GM21381 (cell line): ENCODE data around the gene MGST2.
"Not testable (repeated sequence)": the region's sequence is repeated elsewhere in the genome, so short reads cannot be mapped to it uniquely, and the experiment has no call there.

Experiments used
- ATAC-seq: cut with Tn5 transposase; IDR thresholded peaks from one replicate; pipeline ENCODE4 v1.9.1; 2021; ENCODE audit warnings: mild to moderate bottlenecking, moderate library complexity; ENCODE audit not compliant: unreplicated experiment

MGST2 gene

DNA sequence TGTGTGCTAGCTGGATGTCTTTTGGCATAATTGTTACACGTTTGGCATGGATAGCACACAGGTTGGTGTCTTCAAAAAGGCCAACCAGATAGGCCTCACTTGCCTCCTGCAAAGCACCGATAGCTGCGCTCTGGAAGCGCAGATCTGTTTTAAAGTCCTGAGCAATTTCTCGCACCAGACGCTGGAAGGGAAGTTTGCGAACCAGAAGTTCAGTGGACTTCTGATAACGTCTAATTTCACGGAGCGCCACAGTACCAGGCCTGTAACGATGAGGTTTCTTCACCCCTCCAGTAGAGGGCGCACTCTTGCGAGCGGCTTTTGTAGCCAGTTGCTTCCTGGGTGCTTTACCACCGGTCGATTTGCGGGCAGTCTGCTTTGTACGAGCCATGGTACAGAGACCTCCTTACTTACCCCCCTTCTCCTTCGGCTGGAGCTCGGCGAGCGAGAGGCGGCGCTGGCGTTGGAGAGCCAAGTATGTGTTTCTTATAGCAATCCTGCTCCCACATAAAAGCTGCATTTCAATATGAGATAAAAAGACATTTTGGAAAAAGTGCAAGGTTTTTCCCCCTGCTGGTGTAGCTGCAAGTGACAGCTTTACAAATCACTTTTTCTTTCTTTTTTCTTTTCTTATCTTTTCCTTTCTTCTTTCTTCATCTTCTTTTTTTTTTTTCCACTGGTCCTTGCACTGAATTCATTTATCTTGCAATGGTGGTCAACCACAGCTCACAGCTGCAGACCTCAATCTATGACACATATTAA, 32.7 kb downstream of the MGST2 start:
- not testable (repeated sequence) for ATAC-seq

DNA sequence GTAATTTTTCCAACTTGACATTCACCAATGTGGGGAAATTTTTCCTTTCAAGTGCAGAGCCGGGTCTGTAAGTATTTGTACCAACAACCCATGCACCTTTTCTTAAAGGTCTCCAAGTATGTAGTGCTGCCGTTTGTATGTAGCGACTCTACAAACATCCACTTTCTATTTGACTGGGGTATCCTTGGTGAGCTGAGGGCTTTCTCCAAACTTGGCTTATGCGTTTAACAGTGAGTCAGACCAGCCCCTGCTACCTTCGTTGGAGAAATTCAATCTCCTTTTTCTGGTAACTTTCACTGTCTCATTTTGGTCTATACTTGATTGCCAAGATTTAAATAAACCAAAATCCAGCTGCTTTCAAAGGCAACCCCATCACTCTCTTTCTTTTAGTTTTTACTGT, 34.9 kb downstream of the MGST2 start:
- no peak for ATAC-seq

DNA sequence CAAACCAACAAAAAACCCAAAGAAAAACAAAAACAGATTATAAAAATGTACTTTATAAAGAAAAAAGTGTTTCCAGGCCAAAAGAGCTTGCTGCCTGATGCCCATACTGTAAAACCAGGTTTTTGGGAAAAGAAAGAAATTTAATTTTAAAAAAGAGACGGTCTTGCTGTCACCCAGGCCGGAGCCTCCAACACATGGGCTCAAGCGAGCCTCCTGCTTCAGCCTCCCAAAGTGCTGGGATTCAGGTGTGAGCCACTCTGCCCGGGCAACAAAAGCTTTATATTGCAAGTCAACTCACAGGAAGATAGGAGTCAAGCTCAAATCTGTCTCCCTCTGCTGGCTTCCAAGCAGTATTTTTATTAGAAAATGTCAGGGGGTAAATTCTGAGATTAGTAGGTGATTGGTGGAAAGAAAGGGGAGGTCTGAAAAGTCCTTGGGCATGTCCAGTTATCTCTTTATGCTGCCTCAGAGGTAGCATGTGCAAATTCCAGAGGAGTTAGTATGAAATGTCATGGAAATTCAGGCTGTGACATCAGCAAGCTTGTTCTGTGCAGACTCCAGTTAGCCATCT, 39.4 kb downstream of the MGST2 start:
- ATAC-seq = no peak

DNA sequence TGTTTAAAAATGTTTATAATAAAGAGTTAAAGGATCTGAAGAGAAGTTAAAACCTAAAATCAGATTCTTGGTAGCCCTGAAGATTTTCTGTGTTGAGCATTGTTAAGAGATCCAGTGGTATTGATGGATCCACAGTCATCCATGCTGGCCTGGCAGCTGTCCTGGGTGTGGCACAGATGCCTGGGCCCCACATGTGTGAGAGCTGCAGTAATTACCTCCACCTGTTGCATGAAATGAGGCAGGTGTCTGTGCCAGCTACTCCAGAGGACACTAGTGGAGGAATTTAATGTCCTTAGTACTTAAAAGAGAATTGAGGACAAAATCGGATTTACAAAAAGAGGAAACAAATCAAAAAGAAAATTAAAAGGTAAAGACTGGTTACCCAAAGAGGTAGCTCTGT, 44.0 kb downstream of the MGST2 start:
- ATAC-seq = no peak

DNA sequence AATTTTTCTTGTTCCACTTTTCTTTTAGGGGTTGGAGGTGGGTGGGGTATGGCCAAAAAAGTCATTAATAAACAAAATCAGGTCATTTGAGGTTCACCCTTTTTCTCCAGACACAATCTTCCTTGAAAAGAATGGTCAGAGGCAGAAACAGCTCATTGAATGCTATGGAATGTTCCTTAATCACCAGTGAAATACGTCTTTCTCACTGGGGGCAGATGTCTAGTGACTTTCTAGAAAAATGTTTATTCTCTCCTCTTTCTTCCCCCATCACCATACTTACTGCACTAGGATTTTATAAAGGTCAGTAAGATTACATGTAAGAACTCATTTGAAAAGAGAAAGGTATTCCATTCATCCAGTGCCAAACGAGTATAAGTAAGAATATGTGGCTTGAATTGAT, 44.5 kb downstream of the MGST2 start:
- no peak for ATAC-seq

DNA sequence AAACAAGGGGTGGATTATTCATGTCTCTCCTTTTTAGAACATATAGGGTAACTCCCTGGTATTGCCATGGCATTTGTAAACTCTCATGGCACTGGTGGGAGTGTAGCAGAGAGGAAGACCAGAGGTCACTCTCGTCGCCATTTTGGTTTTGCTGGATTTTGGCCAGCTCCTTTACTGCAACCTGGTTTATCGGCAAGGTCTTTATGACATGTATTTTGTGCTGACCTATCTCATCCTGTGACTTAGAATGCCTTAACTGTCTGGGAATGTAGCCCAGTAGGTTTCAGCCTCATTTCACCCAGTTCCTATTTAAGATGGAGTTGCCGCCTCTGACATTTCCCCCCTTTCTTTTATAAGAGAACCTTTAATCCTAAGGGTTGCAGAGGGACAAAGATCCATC, 45.8 kb downstream of the MGST2 start:
- no peak for ATAC-seq

DNA sequence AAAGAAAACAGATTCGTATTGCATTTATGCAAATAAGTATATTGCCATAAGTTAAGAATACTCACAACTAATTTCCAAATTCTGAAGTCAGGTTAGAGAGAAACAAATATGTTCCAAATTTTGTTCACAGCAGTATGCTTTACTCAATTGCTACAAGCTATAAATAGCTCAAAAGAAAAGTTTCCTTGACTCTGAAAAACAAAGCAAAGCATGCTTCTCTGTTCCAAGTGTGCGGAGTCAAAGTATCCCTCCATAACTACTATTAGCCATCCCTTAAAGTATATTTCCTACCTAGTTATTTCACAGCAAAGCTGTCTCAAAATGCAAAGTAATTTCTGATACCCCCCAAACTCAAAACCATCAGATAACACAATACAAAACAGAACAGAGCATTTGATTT, 47.3 kb downstream of the MGST2 start:
- no peak for ATAC-seq

DNA sequence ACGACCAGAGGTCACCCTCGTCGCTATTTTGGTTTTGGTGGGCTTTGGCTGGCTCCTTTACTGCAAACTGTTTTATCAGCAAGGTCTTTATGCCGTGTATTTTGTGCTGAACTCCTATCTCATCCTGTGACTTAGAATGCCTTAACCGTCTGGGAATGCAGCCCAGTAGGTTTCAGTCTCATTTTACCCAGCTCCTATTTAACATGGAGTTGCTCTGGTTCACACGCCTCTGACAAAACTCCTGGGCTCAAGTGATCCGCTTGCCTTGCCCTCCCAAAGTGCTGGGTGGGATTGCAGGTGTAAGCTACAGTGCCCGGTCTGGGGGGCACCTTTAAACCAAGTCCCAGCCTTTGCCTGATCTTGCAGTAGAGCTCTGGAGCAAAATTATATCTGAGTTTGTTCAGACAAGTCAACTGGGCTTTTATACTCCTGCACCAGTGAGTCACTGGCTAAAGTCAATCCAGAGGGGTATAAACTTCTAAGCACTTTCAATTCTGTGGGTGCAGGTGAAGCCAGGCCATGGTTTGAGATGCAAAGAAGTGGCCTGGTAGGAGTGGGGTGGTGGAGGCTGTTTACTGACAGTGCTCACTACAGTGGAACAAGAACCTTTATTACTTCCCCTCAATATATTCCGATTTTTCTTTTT, 50.2 kb downstream of the MGST2 start:
- no peak for ATAC-seq

DNA sequence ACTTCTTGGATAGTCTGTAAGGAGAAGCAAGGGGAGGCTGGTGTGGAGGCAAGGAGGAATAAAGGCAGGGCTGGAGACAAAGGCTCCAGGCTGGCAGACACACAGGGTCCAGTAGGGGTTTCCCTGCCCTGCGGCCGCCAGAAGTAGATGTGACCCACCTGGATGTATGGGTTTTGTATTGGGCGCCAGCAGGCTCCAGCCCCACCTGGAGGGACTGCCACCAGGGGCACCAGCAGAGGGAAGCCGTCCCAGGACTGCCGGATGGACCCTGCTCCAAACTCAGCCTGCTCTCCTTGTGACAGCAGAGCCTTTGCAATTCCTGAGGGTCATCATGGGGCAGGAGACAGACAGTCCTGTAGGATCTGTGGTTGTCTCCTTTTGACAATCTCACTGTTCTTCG, 52.7 kb downstream of the MGST2 start:
- no peak for ATAC-seq

DNA sequence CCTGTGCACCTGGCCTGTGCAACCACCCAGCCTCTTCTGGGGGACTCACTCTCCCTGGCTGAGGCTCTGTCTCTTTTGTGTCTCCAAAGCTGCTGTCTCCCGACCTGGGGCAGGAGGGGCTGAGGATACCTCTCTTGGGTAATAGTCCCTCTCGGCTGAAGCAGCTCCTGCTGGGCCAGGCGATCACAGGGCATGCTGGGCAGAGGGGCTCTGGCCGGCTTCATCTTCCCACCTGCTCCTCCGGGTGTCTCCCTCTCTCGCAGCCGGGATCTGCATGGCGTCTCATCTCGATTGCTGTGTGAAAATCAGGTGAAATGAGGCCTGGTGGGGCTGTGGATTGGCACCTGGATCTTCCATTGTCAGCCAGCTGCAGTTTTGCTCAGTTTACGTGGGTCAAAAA, 53.2 kb downstream of the MGST2 start:
- ATAC-seq = no peak

DNA sequence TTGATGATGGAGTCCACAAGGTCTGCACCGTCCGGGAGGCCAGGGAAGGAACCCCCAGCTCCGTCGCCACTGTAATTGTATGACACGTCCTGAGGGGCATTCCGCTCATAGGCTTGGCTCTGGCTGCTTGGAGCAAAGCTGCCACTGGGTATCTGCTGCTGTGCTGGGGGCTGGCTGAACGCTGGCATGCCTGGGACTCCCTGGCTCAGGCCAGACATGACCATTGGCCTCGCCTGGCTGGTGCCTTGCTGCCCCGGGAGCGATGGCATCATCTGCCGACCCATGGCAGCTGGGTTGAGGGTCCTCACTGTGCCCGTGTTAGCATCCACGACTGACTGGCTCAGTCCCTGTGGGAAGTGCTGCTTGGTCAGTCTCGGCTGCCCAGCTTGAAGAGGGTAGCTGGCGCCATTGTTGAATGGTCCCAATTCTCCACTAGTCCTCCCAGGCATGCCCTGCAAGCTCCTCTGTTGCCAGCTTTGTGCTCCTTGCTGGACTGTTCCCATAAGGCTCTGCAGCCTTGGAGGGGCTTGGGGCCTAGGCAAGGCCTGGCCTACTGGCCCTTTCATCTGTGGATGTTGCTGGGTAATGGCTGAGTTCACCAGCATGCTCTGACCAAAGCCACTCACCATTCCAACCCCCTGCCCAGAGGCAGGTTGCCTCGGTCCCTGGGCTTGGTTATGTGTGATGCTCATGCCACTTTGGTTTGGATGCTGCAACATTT, 53.9 kb downstream of the MGST2 start:
- ATAC-seq = no peak

DNA sequence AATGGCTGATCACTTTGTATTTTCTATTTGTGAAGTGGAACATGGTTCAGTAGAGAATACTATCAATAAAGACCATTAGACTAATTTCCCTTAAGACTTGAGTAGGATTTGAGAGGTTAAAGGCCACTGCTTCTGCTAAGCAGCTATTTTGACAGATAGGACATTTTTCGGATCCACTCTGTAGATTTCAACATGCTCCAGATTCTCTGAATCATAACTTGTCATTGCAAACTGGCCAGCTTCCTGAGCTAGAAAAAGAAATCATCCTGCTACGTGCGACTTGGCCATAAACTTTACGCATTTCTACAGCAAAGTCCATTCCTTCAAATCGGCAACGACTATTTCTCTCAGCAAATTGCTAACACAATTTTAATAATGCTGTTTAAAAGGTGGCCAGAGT, 55.2 kb downstream of the MGST2 start:
- no peak for ATAC-seq

DNA sequence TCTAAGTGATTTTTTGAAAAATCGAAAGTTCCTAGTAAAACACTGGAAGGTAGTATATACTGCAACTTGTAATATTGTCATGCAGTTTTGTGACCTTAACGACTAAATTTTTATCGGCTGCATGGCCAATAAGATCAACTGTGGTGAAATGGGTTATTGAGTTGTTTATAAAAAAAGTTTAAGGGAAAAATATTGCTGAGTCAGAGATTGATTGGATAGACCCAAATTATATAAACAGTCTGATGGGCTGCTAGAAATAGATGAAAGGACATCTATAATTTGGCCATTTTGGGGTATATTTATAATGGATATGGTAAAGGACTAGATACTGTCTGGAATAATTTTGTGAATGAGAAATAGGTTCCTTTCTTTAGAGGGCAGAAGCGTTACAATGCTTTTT, 56.2 kb downstream of the MGST2 start:
- ATAC-seq = no peak

DNA sequence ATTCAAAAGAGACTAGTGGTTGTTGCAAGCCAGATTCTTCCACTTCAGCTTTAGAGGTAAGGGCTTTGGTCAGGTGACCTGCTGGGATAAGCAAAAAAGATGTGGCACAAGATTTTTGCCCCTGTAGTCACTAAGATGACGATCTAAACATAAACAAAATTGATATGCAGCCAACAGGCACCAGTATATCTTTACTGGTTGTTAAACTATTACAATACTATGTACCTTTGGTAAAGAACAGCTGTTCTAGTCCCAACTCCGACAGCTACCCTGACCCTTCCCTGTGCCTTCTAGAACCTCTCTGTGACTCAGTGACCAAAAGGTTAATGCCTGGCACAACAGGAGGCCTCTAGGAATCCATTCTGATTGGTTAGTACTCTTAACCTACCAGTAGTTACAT, 59.6 kb downstream of the MGST2 start:
- ATAC-seq = no peak

DNA sequence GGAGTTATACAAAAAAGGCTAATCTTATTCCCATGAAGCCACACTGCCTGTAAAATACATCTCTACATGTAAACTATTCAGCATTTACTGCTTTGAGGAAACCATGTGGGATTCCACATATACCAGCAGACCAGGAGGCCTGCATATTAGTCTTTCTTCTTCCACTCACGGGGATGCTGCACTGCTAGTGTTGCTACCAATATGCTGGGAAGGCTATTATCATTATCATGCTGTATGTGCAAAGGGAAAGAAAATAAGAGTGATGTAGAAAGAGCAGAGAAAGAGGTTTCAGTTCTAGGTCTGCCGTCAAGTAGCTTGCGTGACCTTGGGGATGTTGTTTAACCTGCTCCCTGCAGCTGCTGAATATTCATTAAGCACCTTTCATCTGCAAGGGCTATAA, 61.0 kb downstream of the MGST2 start:
- ATAC-seq = no peak

DNA sequence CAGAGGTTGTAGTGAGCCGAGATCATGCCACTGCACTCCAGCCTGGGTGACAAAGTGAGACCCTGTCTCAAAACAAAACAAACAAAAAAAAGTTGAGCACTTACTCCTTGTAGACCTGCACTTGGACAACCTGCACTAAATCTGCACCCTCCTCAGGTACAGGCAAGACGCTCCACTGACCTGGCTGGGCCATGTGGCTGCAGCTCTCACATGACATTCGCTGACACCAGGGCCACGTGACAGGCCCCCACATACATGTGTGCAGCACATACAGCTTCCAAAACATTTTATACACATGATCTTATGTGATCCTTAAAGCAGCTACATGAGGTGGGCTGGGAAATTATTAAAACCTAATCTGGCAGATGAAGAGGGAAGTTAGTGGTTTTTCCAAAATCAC, 62.5 kb downstream of the MGST2 start:
- no peak for ATAC-seq

DNA sequence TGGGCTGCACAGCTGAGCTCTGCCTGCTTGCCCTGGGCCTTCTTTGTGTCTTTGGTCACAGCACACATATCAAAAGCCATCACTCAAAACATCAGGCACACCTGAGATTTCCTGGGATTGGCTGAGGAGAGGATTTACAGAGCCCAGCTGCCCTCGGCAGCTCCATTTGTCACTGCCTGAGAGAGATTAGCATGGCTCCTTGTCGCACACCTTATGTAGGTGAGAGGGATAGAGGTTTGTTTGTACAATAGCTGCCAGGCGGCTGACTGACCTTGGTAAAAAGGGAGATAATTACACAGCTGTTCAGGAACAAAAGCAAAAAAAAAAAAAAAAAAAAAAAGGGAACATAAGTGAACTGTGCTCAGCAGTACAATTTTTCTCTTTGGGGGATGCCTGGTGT, 63.2 kb downstream of the MGST2 start:
- no peak for ATAC-seq

DNA sequence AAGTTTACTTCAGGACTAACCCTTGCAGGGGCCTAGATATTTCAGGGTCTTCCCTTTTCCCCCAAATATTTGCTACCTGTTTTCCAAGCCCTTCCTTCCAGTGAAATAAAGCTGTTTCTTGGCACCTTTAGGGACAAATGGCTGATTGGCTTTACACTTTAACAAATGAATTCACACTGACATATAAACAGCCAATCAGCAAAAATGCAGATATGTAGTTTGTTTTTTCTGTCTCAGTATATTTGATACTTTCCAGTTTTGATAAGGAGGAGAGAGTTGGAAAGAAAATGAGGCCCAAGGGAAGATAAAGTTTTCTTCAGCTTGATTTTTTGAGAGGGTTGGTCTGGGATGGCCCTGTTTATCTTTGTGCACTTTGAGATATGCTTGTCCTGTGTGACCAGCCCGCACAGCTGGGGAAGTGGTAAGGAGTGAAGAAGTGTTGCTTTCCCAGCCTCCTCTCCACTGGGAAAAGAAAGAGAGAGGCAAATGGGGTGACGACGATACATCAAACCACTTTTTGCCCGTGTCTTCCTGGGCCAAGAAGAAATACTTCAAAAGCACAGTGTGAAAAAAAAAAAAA, 67.5 kb downstream of the MGST2 start:
- no peak for ATAC-seq

DNA sequence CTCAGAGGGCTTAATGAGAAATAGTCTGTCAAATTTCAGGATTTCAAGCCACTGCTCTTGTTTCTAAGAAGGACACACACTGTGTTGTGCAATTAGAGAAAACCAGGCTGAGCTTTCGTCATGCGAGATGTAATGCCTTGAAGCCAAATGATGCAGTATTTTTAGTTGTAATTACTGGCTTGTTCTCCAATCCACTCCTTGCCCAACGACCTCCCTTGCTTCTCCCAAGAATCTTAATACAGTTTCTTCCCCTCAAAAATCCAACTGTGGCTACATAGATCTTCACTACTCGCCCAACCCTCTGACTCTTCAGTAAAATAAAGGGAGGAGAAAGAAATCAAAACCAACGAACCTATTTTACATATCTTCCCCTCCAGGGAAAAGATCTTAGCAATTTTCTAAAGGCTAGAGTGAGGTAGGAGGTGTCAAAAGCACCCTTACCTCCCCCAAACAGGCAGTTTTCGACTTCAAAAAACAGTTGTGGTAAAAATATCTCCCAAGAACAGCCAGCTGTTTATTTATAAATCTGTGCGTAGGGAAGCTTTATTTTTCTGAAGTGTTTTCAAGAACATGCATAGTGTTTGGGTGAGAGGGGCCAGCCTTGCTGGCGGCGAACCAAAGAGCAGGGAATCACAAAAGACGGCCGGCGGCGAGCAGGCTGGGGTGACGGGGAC, 68.7 kb downstream of the MGST2 start:
- no peak for ATAC-seq

DNA sequence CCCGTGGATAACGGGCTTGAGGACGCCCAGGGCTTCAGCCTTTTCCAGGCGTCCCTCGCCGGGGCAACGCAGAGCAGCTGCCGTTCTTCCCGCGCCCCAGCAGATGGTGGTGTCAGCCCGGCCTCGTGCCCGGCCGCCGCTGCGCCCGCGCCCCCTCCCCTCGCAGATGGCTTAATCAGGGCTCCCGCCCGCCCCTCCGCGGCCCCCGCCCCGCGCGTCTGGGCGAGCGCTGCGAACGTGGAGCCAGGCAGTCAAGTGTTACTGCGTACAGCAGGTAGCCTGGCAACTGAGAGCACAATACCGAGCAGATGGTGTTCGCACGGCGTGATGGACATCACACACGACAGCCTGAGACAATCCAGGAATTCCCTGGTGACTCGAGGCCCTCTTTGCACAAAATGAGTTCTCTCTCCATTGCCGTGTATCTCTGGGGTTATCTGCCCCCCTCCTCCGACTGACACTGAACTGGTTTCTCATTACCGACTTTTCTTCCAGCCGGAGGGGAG, 69.3 kb downstream of the MGST2 start:
- ATAC-seq = peak; percentile 61
